A549 treated with CpdA at 1 μM for 4 hours (cell line): ENCODE results near the gene GABRR3. TPM values are rescaled to one million over a fixed set of nuclear protein-coding genes. Genes with fewer than 3 reads are reported as not detected.

Experiments used
- total RNA-seq: library from RNA; stranded (reverse); fragments of 200-300 nt; extraction: Qiagen RNA extraction; gene quantifications from 5 replicates; pipeline ENCODE4 v1.2.3, GENCODE V29; 2022; ENCODE audit warnings: low read depth

GABRR3 gene
- not detected in 5 replicates for total RNA-seq

DNA sequence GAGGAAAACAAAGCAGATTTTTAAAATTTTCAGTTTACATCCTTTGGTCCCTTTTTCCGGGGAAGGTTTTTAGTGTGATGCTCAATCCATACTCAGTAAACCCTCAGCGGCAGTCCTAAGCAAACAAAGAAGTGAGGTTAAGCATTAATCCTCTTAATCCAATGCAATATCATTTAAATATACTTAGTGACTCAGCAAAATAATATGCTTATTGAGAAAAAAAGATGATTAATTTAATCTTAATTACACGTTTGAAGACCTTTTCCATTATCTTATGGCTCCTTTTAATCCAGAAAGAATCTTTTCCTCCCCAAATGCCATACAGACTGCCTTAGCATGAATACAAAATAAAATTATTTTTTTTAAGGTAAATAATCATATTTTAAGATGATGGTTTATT lies at the start of gene GABRR3:
GABRR3 (minus strand) TSS at position 108 of the 400 bp plus-strand sequence. CDS start 328 bp downstream, outside the sequence.

GRCh38 chr3:97971679-97972567 lies 63.2 kb downstream of the GABRR3 start, which contains the start of gene RIOX2:
Gene RIOX2, minus strand, starts transcription at chr3:97972431. Its CDS starts 4,838 bp downstream, at chr3:97967593.

Other genes with a start within 250 kb of the GABRR3 start
- 6.4 to 12.2 TPM (median 6.9 TPM) in 5 replicates for gene CRYBG3, start 213.3 kb downstream of the GABRR3 start, total RNA-seq
- 31.2 to 32.6 TPM (median 32.2 TPM) in 5 replicates for gene RIOX2, start 62.9 kb downstream of the GABRR3 start, total RNA-seq
- gene OR5AC2, start 51.9 kb upstream of the GABRR3 start, total RNA-seq: not detected in 5 replicates
- gene OR5H1, start 95.4 kb upstream of the GABRR3 start, total RNA-seq: not detected in 5 replicates
- not detected in 5 replicates for gene OR5H14, start 112.2 kb upstream of the GABRR3 start, total RNA-seq
- gene OR5H15, start 131.4 kb upstream of the GABRR3 start, total RNA-seq: not detected in 5 replicates
- not detected in 5 replicates for gene OR5H6, start 228.9 kb upstream of the GABRR3 start, total RNA-seq
- gene OR5H2, start 247.2 kb upstream of the GABRR3 start, total RNA-seq: not detected in 5 replicates